NB4 (cell line): ENCODE data around the gene ATP13A2.

ENCODE experiments used
- CTCF ChIP-seq: IDR thresholded peaks from one replicate; pipeline ENCODE4 v1.5.1; 2012; ENCODE audit warnings: low read depth, low read length
- MYC ChIP-seq: IDR thresholded peaks from 2 replicates; pipeline ENCODE4 v1.6.1; 2011; ENCODE audit warnings: low read depth, low read length
- POLR2A ChIP-seq: IDR thresholded peaks from 2 replicates; pipeline ENCODE4 v1.6.1; 2011; ENCODE audit warnings: mild to moderate bottlenecking; ENCODE audit not compliant: insufficient read length; ENCODE audit errors: extremely low read depth

GRCh38 chr1:16986113-16986512, 25.6 kb downstream of the ATP13A2 start:
- TF ChIP-seq POLR2A, result no peak
- TF ChIP-seq CTCF, result no peak
- no peak for TF ChIP-seq MYC
